Fibroblast of the conjunctiva (primary cell): ENCODE results near the gene FOXO6.
A peak's percentile ranks its signal among the peaks of the same experiment; 100 is the strongest.

Source experiments
- DNase-seq: peaks from one replicate; pipeline ENCODE4 v3.0.0-alpha.2; 2010; ENCODE audit warnings: low read depth

FOXO6 gene

DNA sequence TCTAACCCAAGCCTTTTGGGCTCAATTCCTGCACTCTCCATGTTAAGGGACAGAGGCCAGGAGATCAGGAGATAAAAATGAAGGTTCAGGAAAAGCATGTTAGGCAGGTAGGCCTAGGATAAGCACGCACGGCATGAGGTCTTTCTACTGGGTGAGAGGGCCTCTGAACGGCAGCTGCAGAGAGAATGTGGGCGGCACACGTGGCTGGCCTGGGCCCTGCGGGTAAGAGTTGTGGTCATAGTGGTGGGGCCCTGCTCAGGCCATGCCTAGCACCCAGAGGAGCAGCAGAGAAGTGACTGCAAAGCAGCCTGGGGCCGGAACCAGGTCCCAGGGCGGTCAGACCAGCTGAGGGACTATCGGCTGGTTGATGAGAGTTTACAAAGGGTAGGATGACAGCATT lies 7.5 kb upstream of the FOXO6 start:
- no peak for DNase-seq

DNA sequence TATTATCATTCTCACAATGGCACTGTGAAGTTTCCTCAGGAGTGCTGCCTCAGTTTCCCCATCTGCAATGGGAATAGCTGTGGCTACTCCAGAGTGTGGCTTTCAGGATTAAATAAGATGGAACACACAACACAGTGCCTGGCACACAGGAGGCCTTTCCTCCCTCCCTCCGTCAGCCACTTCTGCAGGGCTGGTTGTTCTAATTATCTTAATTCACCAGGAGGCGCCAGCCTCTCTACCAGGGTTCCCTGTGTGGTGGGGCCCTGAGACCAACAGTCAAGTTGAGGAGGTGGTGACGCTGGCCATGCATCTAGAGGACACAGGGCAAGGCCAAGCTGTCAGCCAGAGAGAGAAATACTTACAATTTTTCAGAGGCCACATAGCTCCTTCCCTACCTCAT lies 6.3 kb upstream of the FOXO6 start:
- DNase-seq = no peak

DNA sequence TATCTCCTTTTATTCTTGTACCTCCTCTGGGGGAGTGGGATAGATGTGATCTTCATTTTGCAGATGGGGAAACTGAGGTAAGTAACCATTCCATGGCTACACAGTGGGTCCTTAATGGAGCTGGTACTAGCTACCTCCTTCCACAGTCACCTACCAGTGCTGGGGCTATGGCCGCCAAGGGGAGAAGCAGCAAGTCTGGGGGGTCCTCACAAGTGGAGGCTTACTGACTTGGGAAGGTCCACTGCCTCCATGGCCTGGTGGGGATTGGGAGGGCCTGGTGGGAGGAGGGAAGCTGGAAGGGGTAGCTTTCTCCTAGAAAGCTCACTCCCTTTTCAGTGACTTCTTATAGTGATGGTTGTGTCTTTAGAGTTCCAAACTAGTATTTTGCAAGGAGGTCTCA lies 5.9 kb upstream of the FOXO6 start:
- DNase-seq = no peak

DNA sequence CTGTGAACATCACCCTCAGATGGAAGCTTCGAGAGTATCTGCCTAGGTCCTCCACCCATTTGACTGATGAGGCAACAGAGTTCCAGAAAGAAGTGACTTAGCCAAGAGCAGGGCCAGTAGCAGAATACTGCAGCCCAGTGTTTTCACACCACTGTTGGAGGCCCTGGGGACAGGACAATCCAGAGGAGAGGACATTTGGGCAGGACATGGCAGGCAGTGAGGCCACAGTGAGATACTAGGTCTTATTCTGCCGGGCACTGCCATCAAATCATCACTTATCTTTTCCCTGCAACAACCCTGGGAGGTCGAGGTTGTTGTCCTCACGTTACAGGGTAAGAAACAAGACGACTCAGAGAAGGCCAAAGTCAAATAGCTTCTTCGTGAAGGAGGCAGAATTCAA lies 5.5 kb upstream of the FOXO6 start:
- DNase-seq = no peak

DNA sequence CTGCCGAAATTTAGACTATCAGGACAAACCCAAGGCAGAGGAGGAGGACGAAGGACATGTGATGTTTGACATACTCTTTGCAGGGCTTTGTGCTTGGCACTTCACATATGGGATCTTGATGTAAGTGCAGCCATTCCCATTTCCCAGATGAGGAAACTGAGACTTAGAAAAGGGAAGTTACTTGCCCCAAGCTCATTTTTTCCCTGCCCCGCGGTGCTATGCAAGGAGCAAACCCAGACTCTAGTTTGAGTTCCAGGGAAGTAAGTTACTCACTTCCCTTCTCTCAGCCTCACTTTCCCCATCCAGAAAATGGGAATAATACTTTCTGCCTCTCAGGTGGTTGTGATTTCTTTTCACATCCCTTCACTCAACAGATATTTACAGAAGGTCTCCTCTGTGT lies 4.5 kb upstream of the FOXO6 start:
- DNase-seq = no peak

DNA sequence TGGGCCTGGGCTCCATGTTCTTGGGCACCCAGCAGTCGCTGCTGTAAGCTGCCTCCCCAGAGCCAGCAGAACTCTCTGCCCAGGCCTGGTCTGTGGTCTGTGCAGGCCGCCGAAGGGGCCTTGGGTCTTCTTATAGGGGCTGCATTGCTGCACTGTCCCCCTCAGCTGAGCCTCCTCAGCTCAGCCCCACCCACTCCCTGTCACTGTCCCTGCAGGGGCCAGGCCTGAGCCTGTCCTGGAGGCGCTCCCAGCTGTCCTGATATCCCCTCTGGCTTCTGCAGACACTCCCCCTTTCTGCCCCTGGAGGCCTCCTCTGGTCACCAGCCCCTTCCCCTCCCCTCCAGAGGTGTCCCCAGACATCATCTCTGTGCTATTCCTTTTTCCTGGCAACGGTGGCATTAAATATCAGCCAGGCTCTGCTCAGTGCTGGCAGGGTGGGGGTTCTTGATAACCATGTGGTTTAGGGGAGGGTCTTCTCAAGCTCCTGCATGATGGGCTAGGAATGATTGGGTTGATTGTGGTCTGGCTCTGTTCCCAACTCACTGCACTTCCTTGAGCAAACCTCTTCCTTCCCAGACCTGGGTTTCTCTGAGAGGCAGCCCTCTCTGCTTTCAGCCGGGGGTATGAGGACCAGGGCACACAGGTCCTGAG lies 3.7 kb upstream of the FOXO6 start:
- no peak for DNase-seq

DNA sequence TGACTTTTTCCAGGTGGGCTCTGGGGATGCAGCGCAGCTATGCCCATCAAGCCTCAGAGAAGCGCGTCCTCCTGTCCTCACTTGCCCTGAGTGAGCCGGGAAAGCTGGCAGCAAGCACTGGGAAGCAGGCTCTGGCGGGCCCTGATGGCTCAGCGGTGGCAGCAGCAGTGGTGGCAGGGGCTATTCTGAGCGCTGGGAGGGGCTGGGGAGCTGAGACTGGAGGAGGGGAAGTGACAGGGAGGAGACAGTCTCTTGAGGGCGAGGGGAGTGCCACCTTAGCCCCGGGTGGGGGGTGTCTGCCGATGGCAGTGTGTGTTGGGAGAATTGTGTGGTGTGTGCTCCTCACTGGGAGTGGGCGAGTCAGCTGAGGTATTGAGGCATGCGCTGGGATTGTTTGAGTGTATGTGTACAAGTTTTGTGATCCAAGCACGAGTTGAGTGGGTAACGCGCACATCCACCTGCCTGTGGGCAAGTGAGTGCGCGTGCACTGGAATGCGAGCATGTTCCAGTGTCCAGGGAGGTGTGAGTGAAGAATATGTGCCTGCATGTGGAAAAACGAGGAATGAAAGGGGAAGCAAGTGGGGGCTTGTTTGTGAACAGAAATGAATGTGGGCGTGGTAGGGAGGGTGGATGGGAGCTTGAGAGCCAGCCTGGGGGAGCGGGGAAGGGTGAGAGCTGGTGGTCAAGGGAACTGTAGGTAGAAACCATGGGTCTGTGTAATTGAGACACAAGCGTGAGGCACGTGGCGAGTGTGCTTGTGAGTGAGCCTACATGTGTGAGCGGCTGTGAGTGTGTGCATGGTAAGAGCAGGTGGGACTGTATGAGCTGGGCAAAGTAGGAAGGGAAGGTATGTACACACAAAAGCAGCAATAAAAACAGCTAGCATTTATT lies 2.9 kb upstream of the FOXO6 start:
- no peak for DNase-seq

DNA sequence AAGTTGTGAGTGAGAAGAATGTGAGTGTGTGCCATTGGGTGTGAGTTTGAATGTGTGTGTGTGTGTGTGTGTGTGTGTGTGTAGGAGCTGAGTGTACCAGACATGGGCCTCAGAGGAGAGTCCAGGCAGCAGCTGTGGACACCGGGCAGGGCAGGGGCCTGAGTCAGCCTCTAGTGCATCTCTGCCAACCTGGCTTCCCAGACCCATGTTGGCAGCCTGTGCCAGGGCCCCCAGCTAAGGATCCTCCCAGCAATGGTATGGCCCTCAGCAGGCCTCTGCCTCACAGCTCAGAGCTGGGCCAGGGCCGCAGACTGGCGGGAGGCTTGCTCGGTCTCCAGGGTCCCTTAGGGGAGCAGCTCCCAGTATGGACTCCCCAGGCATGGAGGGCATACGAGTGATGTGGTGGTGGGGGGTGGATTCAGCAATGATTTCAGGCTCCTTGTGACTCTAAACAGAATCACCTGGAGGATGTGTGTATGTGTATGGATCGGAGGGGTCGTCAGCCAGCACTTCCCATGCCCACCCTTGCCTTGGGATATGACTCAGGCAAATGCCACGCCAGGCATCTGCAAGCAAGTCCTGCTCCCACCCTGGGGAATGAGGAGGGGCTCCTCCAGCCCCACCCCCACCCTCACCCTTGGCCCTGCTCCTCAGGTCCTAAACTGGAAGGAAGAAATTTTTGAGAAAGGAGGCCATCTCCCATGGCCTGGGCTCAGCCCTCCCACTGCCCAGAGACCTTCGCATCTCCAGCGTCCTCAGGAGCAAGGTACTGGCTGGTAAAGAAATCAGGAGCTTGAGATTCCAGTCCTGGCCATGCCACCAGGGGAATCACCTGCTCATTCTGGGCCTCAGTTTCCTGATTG lies 1.8 kb upstream of the FOXO6 start:
- DNase-seq = peak; percentile 34

DNA sequence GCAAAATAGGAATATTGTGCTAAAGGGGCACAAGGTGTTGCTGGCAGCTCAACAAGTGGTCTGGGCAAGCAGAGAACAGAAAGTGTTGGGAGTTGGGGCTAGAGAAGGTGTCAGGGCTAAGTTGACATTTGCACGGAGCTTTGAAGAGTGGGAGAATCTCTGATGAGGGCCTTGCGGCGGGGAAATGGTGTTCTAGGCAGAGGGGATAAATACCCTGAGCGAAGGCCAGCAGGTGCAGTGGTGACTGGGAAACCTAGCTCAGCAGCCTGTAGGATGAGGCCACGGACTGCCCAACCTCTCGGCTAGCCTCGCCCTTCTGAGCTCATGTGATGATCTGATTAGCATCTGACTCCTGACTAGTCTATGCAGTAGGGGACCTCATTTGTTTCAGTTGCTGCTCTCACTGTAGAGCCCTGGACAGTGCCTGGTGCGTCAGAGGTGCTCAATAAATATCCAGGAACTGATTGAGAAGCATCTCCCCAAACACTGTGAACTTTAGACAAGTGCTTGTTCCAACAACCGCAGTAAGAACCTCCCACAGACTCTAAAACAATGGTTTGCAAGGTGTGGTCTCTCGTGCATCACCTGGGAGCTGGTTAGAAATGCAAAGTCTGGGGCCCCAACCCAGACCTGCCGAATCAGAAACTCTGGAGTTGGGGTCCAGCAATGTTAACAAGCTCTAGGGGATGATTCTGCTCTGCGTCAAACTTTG lies 1.0 kb upstream of the FOXO6 start:
- DNase-seq = no peak

DNA sequence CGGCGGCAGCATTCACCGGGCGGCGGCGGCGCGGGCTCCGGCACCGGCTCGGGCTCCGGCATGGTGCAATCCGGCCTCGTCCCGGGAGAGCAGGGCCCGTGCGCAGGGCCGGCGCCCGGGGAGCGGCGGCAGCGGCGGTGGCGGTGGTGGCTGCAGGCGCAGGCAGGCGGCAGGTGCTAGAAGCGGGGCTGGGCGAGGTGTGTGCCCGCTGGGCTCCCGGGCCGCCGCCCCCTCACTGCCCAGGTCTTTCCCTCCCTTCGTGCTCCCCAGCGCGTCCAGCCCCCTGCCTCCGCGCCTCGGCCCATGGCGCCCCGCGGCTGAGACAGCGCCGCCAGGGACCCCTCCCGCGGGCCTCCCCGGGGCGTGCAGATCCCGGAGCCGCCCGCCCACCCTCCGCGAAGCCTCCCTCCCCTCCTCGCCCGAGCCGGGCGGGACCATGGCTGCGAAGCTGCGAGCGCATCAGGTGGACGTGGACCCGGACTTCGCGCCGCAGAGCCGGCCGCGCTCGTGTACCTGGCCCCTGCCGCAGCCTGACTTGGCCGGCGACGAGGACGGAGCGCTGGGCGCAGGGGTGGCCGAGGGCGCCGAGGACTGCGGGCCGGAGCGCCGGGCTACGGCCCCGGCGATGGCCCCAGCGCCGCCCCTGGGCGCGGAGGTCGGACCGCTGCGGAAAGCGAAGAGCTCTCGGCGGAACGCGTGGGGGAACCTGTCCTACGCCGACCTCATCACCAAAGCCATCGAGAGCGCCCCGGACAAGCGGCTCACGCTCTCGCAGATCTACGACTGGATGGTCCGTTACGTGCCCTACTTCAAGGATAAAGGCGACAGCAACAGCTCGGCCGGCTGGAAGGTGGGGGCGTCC lies 492 bp downstream of the FOXO6 start:
- DNase-seq = no peak

DNA sequence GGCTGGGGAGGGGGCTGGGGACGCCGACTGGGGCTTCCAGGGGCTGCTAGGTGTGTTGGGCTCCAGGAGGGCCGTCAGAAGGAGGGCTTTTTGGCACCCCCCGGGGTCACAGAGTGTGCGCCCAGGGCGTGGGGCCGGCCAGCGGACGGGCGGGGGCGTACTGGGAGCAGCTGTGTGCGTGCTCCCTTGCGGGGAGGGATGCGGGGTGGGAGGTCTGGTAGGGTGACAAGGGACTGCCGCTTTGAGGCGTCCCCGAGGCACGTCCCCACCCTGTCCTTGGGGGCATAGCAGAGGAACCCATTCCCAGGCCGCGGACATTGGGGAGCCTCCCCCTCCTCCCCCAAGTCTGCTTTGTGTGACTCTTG lies 1.1 kb downstream of the FOXO6 start:
- DNase-seq = no peak

DNA sequence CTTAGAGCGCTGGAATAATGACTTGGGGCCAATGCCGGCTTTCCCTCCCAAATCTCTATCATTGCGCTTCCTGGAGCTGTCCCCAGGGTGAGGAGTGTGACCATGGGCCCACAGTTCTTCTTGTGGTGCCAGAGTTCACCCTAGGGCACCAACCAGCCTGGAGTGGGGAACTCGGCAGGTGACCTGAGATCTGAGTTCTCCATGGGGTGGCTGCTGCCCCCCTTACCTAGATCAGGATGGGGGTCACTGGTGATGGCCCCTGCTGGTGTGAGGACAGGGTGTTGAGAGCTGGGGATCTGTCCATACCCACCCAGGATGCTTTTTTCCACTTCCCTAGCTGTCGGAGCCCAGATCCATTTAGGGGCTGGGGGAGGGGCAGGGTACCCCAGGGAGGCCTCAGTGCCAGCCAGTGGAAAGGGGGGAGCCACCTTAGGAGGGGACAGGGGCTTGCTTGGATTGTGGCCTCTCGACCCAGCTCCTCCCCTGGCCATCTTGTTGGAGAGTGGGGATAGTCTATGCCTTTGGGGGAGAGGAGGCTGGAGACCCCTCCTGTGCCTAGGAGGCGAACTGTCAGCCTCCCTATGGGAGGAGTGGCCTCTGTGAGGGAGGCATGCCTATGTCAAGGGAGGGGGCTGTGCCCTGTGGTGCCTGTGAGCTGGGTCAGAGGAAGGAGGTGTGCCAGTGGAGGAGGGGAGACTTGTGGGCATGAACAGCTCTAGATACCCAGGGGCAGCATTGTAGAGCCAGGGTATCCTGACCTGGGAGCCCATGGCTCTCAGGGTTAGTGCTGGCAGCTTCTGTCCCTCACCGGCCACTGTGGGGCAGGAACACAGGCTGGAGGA lies 1.7 kb downstream of the FOXO6 start:
- no peak for DNase-seq

DNA sequence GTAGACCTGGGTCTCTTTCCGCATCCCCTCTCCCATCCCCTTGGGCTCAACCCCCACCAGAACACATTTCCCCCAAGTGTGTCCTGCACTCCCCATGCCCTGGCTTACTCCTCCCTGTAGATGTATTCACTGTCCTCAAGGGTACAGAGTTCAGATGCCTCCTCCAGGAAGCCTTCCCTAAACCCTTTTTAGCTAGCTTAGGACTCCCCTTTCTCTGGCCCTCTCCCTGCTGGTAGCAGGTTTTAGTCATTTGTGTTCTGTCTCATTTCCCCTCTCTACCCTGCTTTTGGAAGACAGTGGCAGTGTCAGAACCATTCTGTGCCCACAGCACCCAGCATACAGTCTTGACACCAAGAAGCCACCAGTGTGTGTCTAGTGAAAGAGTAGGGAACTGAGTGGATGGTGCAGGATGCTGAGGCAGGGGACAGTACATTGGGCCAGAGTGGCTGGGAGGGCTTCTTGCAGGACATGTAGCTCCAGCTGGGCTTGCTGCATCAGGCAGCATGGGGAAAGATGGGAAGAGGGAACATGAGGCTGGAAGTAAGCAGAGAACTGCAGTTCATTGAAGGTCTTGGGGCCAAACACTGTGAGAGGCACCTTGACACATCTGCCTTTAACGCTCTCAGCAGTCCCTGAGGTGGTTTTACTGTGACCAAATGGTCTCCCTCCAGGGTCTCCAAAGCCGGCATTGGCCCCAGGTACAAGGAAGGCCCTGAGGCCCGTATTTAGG lies 2.5 kb downstream of the FOXO6 start:
- DNase-seq = no peak

DNA sequence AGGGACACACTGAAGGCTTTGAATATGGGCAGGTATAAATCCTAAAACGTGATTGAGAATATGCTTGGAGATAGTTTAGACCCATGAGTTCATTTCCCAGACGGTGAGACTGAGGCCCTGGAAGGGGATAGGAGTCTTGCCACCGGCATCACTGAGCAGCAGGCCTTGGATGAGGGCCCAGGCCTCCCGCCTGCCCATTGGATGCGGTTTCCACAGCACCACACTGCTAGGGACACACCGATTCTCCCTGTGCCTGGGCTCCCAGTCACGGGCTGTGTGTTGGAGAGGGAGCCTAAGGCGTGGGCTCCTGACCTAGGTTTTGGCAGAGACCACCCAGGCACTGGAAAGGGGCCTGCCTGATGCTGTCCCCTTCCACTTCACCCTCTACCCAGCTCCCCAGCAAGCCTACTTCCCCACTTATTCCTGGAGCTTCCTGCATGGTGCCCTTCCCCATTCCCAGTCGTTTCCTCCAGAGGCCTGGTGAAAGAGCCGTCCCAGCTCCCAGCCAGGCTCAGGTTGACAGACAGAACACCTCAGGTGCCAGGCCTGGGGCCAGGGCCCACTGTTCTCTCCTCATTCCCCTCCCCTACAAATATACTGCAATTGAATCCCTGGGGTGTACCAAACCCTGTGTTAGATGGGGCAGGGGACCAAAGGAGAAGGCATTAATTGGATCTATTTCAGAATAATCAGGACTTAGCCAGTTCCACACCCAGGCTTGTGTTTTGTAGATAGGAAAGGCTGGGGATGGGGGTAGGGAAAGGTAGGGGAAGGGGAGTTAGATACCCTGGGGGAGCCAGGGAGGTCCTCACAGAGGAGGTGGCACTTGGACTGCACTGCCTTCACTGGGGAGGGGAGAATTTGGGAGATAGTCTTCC lies 3.4 kb downstream of the FOXO6 start:
- DNase-seq = no peak

DNA sequence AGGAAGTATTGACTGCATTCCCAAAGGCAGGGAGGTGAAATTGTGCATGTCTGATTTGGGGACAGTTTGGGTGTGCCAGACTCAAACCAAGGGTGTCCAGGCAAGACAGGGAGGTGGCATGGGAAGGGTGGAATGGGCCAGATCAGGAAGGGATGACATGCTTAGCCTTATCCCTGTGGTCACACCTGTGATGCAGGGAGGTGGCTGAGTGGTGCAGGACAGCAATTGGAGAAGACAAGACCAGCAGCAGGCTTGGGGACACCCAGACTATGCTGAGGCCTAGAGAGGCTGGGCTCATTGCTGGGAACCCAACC lies 4.0 kb downstream of the FOXO6 start:
- no peak for DNase-seq

DNA sequence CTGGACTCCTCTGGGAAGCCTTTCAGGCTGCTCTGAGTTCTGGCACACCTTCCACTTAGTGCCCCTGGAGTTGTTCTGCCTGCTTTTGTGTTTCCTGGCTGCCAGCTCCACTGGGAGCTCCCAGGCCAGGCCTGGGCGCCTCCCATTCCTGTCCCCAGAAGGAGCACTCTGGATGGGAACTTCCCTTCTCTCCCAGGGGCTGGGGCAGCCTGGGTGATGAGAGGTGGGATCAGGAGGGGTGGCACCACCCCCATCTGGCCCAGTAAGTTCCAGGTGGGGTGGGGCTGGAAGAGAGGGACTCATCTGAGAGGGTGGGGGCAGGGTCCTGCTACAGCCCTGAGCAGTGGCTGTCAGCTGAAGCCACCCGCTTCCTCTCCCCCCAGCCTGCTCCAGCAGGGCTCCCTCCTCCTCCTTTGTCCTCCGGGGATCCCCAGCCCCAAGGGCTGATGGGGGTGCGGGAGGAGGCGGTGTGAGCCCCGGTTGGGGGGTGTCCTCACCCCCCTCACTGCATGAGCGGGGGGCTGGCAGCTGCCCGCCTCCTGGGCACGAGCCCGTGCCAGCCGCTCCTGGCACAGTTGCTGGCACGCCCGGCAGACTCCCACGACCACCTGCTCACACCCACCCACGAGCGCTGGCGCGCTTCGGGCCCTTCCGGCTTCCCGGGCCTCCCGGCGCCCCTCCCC lies 4.7 kb downstream of the FOXO6 start:
- no peak for DNase-seq

DNA sequence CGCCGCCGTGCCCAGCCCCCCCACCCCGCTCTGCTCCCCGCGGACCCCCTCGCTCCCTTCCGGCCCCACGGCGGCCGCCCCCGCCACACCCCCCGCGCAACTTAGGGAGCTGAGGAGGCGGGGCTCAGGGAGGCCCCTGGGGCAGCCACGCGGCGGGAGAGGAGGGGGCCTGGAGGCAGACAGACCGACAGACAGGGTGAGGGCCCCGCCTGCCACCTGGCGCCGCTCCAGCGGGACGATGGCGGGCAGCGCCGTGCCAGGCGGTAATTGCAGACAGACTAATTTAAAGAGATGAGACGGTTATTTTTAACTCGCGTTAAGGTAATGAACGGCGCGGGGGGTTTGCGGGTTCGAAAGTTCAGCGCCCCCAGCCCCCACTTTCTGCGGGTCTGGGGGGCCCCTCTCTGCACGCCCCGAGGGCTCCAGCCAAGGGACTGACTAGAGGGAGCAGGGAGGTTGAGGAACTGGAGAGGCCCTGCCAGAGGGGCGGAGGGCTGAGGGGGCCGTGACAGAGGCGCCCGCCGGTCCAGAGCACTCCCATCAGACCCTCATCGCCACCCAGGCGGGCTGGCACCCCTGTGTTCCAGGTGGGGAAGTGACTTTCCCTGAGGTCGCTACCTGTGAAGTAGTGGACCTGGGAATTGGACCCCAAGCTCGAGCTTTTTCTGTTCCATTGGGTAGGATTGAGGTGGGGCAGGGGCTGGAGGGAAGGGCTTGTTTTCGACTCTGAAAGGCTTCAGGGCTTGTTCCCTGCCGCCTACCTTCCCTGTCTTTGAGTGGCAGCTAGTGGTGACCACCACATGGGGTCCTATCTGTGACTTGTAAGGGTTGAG lies 5.4 kb downstream of the FOXO6 start:
- DNase-seq = no peak
